CD4-positive, alpha-beta T cell treated with Interleukin-17A for 4 hours (primary cell): Measurements from ENCODE around the gene CCT2.
"Not testable (repeated sequence)": the region's sequence is repeated elsewhere in the genome, so short reads cannot be mapped to it uniquely, and the experiment has no call there.

ENCODE experiments used
- DNase-seq: peaks from one replicate; pipeline ENCODE4 v3.0.0-alpha.2; 2020; ENCODE audit warnings: mixed read lengths

Gene CCT2

GRCh38 chr12:69589082-69589481 lies 3.8 kb downstream of the CCT2 start:
- DNase-seq = no peak

GRCh38 chr12:69595689-69596088 lies 10.4 kb downstream of the CCT2 start:
- no peak for DNase-seq

DNA sequence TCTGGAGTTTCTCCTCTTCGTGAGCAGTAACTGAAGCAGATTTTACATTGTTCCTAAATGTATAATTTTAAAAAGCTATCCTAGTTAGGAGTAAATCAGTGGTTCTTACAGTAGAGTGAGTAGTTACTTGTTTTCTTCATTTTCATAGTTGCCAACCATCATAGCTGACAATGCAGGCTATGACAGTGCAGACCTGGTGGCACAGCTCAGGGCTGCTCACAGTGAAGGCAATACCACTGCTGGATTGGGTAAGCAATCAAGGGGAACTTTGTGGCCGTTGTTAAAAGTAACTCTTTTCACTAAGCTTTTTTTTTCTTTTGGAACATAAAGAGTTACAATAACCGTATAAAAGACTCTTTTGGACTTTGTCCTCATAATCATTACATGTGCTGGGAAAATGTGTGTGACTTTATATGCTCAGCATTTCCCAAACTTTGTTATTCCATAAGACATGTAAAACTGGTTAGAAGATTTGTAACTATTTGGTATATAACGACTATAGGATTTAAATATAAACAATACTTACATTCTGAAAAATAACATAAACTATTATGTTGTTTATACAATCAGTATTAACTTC lies 13.0 kb downstream of the CCT2 start:
- DNase-seq = no peak

DNA sequence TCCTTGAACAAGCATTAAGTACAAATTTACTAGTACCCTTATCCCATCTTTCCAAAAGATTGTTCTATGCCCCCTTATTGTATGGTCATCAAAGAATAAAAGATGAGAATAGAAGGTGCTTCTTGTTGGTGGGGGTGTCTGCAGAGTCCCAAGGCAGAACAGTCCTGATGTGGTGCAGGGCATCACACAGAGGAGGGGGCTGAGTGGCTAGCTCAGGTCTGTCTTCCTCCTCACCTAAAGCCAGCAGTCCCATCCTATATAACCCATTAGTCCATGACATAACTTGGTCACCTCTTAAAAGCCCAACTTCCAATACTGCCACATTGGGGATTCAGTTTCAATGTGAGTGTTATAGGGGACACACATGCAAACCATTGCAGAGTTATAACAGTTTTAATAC lies 15.5 kb downstream of the CCT2 start:
- DNase-seq = no peak

GRCh38 chr12:69601962-69602685 lies 16.9 kb downstream of the CCT2 start:
- no peak for DNase-seq

- no peak for DNase-seq
Measured at GRCh38 chr12:69602954-69603353, 17.7 kb downstream of the CCT2 start.

- not testable (repeated sequence) for DNase-seq
Measured at GRCh38 chr12:69603556-69603955, 18.3 kb downstream of the CCT2 start.

DNA sequence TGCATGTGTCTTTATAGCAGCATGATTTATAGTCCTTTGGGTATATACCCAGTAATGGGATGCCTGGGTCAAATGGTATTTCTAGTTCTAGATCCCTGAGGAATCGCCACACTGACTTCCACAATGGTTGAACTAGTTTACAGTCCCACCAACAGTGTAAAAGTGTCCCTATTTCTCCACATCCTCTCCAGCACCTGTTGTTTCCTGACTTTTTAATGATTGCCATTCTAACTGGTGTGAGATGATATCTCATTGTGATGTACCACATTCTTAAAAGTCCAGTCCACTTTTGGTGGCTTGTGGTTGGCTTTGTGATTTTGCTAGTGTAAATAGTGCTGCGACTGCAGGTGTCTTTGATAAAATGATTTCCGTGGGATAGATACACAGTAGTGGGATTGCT lies 19.0 kb downstream of the CCT2 start:
- DNase-seq = not testable (repeated sequence)

DNA sequence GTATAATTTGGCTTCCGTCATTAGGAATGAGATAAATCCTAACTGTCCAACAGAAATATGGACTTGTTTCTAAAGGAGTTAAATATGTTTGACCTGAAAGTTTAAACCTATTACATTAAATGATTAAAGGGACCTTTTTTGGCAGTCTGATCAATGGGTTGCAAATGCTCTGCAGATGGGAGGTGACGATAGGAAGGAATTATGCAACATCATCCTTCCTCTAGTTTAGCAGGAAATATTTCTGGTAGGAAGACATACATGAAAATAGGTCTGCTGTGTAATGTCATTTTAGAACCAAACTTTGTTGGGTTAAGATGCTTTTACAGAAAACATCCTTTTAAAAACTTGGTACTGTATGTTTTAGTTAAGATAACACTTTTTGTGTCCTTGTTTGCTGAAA lies 22.9 kb downstream of the CCT2 start:
- no peak for DNase-seq

GRCh38 chr12:69610126-69610525 lies 24.9 kb downstream of the CCT2 start:
- no peak for DNase-seq

DNA sequence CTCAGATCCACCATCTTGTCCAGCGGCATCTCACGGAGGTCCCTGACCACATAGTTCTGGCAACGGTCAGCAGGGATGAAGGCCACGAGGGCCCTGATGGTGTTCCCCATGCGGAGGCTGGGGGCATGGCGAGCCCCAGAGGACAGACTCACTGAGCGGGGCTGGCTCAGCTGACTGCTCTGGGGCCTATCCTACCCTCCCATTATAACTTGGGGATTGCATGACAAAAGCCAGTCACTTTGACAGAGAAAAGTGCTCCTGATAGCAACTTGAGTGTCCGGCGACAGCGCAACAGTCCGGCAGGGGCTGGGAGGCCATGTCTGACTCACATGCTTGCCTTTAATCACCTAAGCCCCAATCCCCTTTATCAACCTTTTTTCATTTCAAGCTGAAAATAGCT lies 25.5 kb downstream of the CCT2 start, which contains the start of gene LRRC10:
LRRC10 (minus strand) TSS at position 179 of the 400 bp plus-strand sequence; CDS start at position 110, 69 bp downstream.
- DNase-seq = no peak

DNA sequence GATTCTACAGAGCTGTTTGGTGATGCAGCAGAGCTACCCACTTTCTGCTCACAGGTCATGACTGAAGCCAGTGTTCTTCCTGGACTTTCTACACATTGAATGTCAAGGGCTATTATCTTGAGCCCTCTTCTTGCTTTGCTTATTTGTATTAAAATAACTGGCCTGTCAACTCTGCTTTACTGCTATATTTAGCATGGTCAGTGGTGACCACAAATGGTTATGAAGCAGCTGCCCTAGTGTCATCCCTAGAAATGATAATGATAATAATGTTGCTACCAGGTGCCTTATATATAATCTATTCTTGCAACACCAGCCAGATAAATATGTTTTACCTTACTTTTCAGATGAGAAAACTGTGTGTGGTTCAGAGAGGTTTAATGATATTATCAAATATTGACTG lies 28.1 kb downstream of the CCT2 start:
- no peak for DNase-seq

DNA sequence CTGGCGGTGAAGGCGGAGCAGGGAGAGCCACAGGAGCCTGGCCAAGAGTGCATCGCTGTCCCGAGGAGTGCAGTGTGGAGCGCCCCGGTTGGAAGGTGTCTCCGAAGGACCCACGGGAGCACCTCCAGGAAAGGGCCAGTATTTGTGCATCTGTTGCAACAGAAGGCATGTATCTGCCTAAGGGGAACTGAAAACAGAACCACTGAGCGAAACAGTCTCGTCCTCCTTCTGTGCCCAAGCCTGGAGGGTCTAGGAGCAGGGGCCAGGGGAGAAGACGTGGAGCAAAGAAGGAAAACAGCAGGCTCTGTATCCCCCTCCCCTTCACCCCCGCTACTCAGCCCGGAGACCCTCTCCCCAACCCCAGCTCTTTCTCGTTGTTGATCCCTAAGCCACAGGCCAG lies 30.8 kb downstream of the CCT2 start:
- no peak for DNase-seq

- DNase-seq = no peak
Measured at GRCh38 chr12:69619050-69619449, 33.8 kb downstream of the CCT2 start.

DNA sequence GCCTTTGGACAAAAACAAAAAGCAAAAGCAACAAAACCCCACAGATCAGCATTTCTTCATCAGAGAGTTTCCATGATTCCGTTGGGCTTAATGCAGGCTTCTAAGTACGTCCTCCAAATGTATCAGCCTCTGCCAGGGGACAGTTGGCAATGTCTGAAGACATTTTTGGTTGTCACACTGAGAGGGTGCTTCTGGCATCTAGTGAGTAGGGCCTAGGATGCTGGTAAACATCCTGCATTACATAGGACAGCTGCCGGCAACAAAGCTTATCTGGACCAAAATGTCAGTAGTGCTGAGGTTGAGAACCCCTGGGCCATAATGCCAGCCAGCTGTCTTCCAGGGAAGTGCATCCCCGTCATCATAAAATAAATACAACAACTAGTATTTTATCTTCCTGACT lies 34.8 kb downstream of the CCT2 start:
- no peak for DNase-seq

DNA sequence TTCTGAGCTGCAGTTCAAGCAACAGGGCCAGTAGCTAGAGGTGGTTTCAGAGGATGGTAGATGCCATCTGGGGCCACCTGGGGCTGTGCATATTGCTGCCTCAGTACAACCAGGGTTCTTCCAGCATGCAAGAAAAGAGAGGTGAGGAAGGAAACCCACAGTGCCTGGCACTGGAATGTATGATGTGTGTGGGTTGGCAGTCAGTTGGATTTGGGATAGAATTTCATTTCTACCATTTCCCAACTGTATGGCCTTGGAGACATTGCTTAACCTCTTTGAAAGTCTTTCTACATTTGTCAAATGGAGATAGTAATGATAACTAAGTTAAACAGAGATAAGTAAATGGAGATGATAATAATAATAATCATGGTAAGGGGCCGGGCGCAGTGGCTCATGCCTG lies 35.7 kb downstream of the CCT2 start:
- DNase-seq = no peak

DNA sequence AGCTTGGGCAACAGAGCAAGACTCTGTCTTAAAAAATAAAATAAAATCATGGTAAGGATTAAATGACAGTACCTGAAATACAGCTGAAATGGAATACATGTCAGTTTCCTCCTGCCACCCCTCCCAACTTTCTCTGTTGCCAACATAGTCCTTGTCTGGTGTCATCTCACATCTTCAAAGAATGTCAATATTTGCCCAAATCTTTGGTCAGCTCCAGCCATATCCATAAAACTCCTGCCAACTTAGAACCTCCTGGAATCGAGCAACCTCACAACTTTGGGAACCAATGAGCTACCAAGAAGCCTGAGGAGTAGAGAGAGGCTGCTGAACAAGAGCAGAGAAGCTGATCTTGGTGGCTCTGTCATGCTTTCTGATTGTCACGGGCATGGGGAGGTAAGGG lies 36.3 kb downstream of the CCT2 start:
- no peak for DNase-seq

GRCh38 chr12:69623970-69624369 lies 38.7 kb downstream of the CCT2 start:
- no peak for DNase-seq

DNA sequence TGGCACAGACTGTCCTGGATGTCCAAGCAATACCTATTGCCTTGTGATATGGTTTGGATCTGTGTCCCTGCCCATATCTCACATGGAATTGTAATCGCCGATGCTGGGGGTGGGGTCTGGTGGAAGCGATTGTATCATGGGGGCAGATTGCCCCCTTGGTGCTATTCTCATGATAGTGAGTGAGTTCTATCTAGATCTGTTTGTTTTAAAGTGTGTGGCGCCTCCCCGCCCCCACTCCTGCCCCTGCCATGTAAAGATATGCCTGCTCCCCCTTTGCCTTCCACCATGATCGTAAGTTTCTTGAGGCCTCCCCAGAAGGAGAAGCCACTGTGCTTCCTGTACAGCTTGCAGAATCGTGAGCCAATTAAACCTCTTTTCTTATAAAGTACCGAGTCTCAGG lies 42.2 kb downstream of the CCT2 start:
- no peak for DNase-seq

DNA sequence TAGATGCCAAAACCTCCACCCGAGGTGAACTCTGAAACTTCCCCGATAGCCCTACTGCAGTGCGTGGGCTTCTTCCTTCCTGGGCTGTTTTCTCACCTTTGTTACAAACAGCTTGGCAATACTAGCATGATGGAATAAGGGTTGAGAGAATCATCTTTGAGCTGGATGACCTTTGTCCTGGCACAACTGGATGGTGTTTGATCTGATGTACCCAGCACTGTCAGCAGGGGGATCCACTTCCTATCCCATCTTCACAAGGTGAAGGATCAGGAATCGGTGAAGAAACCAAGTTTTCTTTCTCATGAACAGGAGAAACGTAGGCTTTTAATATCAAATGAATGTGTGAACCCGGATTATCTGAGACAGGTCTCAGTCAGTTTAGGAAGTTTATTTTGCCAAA lies 44.9 kb downstream of the CCT2 start:
- DNase-seq = no peak

DNA sequence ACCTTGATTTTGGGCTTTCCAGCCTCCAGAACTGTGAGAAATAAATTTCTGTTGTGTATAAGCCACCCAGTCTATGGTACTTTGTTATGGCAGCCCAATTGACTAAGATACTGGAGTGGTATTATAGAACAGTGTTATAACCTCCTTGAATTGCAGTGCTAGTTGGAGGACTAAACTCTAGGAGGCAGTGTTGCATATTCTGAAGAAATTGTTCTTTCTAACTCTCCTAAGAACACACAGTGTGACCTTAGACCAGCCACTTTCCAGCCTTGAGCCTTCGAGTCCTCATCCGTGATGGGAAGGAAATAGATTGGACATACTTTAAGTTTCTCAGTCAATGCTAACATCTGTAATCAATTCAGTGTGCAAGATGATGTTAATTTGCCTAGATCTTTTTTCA lies 47.8 kb downstream of the CCT2 start:
- no peak for DNase-seq

GRCh38 chr12:69639400-69640016 lies 54.2 kb downstream of the CCT2 start:
- DNase-seq = peak; percentile 70

DNA sequence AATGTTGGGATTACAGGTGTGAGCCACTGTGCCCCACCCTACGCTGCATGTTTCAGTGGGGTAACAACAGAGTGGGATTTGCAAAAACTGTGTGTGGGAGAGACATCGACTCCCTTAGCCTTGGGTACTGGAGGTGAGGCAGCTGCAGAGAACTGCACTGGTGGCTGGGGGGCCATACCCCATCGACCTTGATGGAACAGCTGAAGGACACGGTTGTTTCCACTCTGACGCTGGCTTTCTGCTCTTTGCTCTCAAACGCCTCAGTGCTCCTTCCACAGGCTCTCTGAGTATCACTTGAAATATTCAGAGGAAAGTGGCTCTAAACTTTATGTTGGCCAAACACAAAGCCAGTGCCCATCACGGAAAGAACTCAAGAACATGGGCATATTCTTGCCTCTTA lies 56.3 kb downstream of the CCT2 start:
- DNase-seq = no peak

- no peak for DNase-seq
Measured at GRCh38 chr12:69642531-69642930, 57.3 kb downstream of the CCT2 start.
